DMS53 (cell line): ENCODE results near the gene CHRNE.
"Not testable (repeated sequence)": the region's sequence is repeated elsewhere in the genome, so short reads cannot be mapped to it uniquely, and the experiment has no call there.

Source experiments
- DNase-seq: peaks from one replicate; lab custom pipeline; 2025; lab: John Stamatoyannopoulos, UW

CHRNE gene

DNA sequence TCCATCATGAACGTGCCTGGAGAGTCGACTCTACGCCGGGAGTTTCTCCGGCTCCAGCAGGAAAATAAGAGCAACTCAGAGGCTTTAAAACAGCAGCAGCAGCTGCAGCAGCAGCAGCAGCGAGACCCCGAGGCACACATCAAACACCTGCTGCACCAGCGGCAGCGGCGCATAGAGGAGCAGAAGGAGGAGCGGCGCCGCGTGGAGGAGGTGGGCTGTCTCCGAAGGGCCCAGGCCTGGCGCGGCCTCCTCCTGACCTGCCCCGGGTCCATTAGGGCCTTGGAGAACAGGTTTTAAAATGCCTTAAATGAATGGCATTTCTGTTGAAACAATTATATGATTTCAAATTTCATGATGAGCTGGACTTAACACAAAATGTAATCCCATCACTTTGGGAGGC lies 15.3 kb downstream of the CHRNE start:
- no peak for DNase-seq

- no peak for DNase-seq
Measured at GRCh38 chr17:4886830-4887229, 16.1 kb downstream of the CHRNE start.

- DNase-seq: no peak
Measured at GRCh38 chr17:4884489-4884888, 18.4 kb downstream of the CHRNE start.

DNA sequence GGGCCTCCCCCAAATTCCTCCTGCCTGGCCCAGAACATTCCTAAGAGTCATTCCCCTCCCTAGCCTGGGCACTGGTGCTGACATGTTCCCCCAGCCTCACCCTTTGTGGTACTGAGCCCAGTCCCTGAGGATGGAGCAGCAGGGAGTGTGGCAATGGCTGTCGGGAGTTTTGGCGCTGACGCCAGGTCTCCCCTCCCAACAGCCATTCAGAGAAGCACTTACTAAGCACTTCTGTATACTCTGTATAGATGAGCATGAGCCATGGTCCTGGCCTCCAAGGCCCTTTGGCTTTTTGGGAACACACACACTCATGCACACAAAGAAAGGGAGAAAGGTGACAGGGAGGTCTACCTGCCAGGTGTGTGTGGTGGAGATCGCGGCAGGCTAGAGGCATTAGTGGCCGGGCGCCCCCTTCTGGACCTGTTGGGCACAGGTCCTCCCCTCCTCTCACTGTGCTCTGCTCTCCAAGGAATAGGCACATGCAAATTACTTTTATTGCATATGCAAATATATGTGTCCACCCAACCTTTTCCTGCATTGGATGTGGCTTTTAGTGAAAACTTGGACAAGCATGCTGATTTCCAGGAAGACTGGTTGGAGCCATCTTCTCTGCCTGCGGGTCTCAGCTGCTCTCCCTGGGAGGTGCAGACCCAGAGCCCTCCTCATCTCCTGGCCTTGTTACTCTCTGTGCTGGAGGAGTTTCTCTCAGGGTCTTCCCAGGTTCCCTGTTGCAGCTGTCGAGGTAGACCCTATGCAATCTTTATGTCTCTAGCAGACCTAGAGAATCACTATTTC lies 20.9 kb downstream of the CHRNE start:
- peak; percentile 81 for DNase-seq

DNA sequence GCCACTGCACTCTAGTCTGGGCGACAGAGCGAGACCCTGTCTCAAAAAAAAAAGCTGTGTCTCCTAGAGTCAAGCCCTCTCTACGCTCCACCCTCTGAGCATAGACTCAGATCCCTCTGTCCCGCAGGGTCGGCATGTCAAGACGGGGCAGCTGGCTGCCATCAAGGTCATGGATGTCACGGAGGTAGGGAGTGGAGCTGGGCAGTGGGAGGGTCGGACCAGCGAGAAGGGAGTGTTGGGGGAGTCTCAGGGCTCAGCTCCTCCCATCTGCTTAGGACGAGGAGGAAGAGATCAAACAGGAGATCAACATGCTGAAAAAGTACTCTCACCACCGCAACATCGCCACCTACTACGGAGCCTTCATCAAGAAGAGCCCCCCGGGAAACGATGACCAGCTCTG lies 22.0 kb downstream of the CHRNE start:
- no peak for DNase-seq

DNA sequence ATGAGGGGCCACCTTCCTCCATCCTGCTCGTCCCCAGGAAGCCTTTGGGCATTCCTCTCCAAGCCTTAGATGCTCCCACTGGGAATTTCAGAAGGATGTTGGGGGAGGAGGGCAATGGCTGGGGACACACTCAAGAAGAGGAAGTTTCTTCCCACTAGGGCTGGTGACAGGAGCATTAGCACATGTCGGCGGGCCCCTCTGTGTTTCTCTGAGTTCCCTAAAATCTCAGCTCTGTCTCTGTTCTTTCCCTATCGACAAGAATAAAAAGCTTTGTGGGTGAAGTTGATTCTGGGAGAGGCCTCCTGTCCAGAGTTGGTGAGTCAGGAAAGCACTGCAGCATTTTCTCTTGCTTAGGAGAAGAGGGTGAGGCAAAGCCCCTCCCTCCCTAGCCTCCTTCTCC lies 23.3 kb downstream of the CHRNE start:
- DNase-seq: no peak

DNA sequence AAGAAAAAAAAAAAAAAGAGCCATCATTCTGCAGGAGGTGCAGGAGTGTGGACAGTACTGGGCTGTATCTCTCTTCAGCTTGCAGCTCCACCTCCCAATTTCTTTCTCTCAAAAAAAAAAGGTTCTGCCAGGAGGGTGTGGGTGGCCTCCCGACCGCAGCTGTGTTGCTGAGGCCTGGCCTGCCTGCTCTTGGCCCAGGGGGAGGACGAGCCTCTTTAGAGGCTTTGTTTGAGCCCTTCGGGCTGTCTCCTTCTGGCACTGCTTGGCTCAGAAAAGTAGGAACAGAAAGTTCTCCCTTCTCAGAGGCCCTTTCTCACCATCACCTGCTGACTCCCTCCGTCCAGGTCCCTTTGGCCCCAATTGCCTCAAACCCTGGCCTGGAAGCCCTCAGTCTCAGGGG lies 25.8 kb downstream of the CHRNE start:
- no peak for DNase-seq

- no peak for DNase-seq
Measured at GRCh38 chr17:4872786-4873185, 30.1 kb downstream of the CHRNE start.

DNA sequence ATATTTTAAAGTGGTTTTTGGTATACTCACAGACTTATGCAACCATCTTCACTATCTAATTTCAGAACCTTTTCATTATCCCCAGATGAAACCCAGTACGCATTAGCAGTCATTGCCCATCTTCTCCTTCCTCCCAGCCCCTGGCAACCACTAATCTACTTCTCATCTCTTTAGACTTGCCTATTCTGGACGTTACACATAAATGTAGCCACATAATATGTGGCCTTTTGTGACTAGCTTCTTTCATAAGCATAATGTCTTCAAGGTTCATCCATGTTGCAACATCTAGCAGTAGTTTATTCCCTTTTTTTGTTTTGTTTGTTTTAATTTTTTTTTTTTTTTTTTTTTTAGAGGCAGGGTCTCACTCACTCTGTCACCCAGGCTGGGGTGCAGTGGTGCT lies 32.0 kb downstream of the CHRNE start:
- no peak for DNase-seq

- DNase-seq: not testable (repeated sequence)
Measured at GRCh38 chr17:4869058-4869998, 33.6 kb downstream of the CHRNE start.

GRCh38 chr17:4867535-4867934 lies 35.4 kb downstream of the CHRNE start:
- not testable (repeated sequence) for DNase-seq

GRCh38 chr17:4863321-4863720 lies 39.6 kb downstream of the CHRNE start:
- no peak for DNase-seq

DNA sequence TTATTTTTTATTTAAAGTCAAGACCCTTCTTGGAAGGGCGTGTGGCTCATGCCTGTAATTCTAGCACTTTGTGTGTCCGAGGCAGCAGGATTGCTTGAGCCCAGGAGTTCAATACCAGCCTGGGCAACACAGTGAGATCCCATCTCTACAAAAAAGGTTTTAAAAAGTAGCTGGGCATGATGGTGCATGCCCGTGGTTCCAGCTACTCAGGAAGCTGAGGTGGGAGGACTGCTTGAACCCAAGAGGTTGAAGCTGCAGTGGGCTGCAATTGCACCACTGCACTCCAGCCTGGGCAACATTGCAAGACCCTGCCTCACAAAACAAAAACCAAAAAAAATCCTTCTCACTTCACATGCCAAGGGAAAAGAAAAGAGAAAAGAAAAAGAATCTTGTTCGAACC lies 40.2 kb downstream of the CHRNE start:
- no peak for DNase-seq

DNA sequence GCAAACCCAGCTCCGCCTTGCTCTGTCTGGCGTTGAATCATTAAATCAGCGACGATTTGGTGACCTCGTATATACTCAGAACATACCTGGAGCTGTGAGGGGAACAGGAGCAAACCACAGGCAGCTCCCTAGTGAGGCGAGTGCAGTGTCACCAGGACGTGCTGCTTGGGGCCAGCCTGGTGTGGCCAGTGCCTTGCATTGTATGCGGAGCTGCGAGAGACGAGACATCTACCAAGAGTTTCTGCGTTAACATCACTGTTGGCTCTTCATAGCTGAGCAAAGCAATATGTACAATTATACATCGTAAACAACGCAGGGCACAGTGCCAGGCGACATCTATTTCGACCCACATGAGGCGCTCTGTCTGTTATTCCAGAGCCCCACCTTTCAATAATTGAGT lies 41.8 kb downstream of the CHRNE start:
- DNase-seq: no peak

GRCh38 chr17:4860651-4861050 lies 42.2 kb downstream of the CHRNE start:
- DNase-seq: no peak

- DNase-seq: no peak
Measured at GRCh38 chr17:4859816-4860625, 42.9 kb downstream of the CHRNE start.

DNA sequence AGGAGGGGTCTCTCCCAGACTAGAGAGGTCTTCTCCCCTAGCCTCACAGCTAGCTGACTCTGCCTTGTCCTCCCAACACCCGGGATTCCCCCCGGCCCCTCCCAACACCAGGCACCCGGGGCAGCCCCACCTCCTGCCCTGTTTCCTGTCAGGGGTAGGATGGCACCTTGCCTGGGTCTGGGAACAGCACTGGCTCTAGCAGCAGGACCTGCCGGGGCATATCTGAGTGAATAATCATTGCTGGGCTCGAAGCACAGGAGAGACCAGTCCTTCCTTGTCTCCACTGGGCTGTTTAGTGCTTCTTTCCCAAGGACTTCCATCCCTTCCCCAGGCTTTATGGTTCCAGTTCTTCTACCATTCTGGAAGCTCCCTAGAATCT lies 44.0 kb downstream of the CHRNE start:
- no peak for DNase-seq

DNA sequence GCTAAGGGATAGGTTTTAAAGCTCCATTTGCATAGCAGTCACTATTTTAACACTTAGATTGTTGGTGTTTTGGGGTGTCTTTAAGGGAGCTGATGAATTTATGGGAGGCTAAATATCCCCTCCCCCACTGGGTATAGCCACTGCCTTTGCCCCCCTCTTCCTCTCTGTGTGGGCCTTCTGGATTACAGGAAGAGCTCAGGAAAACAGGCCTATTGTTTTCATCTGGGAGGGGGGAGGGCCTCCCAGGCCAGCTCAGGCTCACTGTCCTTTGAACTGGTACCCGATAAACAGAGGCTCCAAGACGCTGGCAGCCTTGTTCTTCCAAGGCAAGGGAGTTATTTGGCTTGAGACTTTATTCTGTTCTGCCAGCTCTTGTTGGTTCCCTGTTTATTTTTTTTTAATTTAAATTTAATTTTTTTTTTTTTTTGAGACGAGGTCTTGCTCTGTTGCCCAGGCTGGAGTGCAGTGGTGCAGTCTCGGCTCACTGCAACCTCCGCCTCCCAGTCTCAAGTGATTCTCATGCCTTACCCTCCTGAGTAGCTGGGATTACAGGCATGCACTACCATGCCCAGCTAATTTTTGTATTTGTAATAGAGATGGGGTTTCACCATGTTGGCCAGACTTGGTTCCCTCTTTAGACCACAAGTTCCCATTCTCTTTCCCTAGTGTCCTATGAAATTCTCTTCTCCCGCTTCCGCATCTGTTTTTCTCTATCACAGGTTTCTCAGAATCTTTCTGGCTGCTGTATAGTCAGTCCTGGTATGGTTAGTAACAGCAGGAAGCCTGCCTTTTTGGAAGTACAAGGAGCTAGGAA lies 44.6 kb downstream of the CHRNE start:
- DNase-seq: no peak

DNA sequence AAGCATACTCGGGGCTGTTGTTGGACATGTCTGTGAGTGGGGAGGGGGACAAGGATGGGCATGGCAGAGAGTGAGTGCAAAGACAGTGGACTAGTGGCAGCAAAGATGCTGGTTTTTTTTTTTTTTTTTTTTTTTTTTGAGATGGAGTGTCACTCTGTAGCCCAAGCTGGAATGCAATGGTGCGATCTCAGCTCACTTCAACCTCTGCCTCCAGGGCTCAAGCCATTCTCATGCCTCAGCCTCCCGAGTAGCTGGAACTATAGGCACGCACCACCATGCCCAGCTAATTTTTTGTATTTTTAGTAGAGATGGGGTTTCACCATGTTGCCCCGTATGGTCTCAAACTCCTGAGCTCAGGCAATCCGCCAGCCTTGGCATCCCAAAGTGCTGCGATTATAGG lies 45.6 kb downstream of the CHRNE start:
- DNase-seq: not testable (repeated sequence)

GRCh38 chr17:4856937-4857314 lies 46.0 kb downstream of the CHRNE start:
- no peak for DNase-seq

GRCh38 chr17:4856271-4856936 lies 46.5 kb downstream of the CHRNE start:
- DNase-seq: no peak
